Karpas-422 (cell line): ENCODE data around the gene MMP24OS. TPM values are rescaled to one million over a fixed set of nuclear protein-coding genes. Genes with fewer than 3 reads are reported as not detected.
A peak's percentile ranks its signal among the peaks of the same experiment; 100 is the strongest.

ENCODE experiments used
- DNase-seq: peaks from one replicate; pipeline ENCODE4 v3.0.0-alpha.2; 2015
- H2AFZ ChIP-seq: fragments of 200-600 bp; sonication (generic); 2 replicates; pipeline ENCODE4 v1.6.1; 2014; ENCODE audit warnings: antibody characterized with exemption, low read length, mixed read lengths
- H3K27ac ChIP-seq: fragments of 200-600 bp; sonication (generic); 2 replicates; pipeline ENCODE4 v1.5.1; 2014; ENCODE audit warnings: mild to moderate bottlenecking, low read length, moderate library complexity
- H3K27me3 ChIP-seq: fragments of 200-600 bp; sonication (generic); 2 replicates; pipeline ENCODE4 v1.6.1; 2014; ENCODE audit warnings: low read length, mixed read lengths
- H3K36me3 ChIP-seq: fragments of 200-600 bp; sonication (generic); 2 replicates; pipeline ENCODE4 v1.6.1; 2014; ENCODE audit warnings: low read length, mixed read lengths; ENCODE audit not compliant: insufficient read depth
- H3K4me1 ChIP-seq: fragments of 200-600 bp; sonication (generic); 2 replicates; pipeline ENCODE4 v1.6.1; 2014; ENCODE audit warnings: mild to moderate bottlenecking, low read length, mixed read lengths
- H3K4me2 ChIP-seq: fragments of 200-600 bp; sonication (generic); 2 replicates; pipeline ENCODE4 v1.6.1; 2014; ENCODE audit warnings: low read length, low read depth, mild to moderate bottlenecking; ENCODE audit not compliant: poor library complexity, severe bottlenecking
- H3K4me3 ChIP-seq: fragments of 200-600 bp; sonication (generic); 2 replicates; pipeline ENCODE4 v1.5.1; 2014; ENCODE audit warnings: mild to moderate bottlenecking, antibody characterized with exemption, low read length, mixed read lengths
- H3K79me2 ChIP-seq: fragments of 200-600 bp; sonication (generic); 2 replicates; pipeline ENCODE4 v1.6.1; 2014; ENCODE audit warnings: mild to moderate bottlenecking, low read length, mixed read lengths
- H3K9ac ChIP-seq: fragments of 200-600 bp; sonication (generic); 2 replicates; pipeline ENCODE4 v1.6.0; 2014; ENCODE audit warnings: low read length
- H3K9me2 ChIP-seq: fragments of 200-600 bp; sonication (generic), shearing (Covaris generic); replicated peaks from 2 replicates; pipeline ENCODE4 v1.6.0; 2014; ENCODE audit warnings: mild to moderate bottlenecking, low read length, moderate library complexity; ENCODE audit not compliant: insufficient read depth
- H3K9me3 ChIP-seq: fragments of 300-700, 200-600 bp; sonication (generic); 2 replicates; pipeline ENCODE4 v1.6.1; 2014; ENCODE audit warnings: low read length, mixed read lengths
- H4K20me1 ChIP-seq: fragments of 200-600 bp; sonication (generic); 2 replicates; pipeline ENCODE4 v1.6.1; 2014; ENCODE audit warnings: mild to moderate bottlenecking, antibody characterized with exemption, low read length, low read depth; ENCODE audit not compliant: insufficient read depth
- total RNA-seq: library from RNA; depleted of rRNA; stranded (reverse); fragments of >200 nt; shearing (Covaris generic); gene quantifications from 2 replicates; pipeline ENCODE4 v1.2.3, GENCODE V29; 2014; ENCODE audit warnings: low replicate concordance

MMP24OS gene
- total RNA-seq, 1 experiment from 2014 or later: 12.4 TPM

DNA sequence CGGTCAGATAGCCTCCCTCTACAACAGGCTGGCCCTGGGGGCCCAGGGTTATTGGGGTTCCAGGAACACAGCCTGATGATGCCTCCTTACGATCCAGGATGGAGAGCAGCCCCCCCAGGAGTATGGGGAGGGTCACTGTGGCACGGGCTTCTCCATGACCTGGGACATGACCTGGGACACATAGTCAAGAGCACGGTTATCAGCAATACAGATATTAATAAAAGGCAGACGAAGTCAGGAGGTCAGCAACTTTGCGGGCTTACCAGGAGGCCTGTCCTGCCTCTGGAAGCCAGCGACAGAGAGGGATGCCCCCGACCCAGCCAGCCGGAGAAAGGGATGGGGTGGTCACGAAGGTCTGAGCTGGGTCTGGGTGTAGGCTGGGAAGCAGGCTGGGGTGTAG, 795 bp downstream of the MMP24OS start:
- peak overlapping the region; percentile 99 for H3K4me3 ChIP-seq
- H3K9me2 ChIP-seq: no peaks in the 10 kb centered on the region
- H3K36me3 ChIP-seq: peaks cover 11% of the 10 kb centered on the region
- H4K20me1 ChIP-seq: peaks cover 5% of the 10 kb centered on the region; the same call in 1 of the 2 replicates
- peak overlapping the region; percentile 97 for H3K4me2 ChIP-seq
- H2AFZ ChIP-seq: no peak overlapping the region
- no peaks in the 10 kb centered on the region for H3K9me3 ChIP-seq
- peaks cover 23% of the 10 kb centered on the region for H3K79me2 ChIP-seq
- peak overlapping the region; percentile 99 for H3K9ac ChIP-seq
- no peaks in the 10 kb centered on the region for H3K27me3 ChIP-seq
- H3K27ac ChIP-seq: peak overlapping the region; percentile 81
- H3K4me1 ChIP-seq: peaks cover 35% of the 10 kb centered on the region
- no peak for DNase-seq

DNA sequence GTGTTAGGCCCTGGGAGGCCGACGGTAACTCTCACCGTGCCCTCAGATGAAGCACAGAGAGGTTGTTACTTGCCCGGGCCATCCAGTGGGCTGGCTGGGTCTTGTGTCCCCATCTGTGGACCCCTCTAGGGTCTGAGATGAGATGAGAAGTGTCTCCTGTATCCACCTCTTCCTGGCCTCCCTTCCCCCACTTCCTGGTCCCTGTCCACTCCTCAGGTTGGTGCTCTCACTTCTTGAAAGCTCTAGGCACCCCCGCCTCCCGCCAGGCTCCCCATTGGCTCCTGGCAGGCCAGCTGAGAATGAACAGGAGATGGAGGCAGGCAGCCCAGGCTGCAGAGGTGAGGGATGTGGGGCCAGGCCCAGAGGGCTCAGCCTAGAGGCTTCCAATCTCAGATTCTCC, 1.5 kb downstream of the MMP24OS start:
- peak overlapping the region; percentile 81 for H3K27ac ChIP-seq
- no peak for DNase-seq
- H3K4me1 ChIP-seq: peaks cover 42% of the 10 kb centered on the region
- peaks cover 16% of the 10 kb centered on the region for H3K79me2 ChIP-seq
- H3K9me2 ChIP-seq: no peaks in the 10 kb centered on the region
- H3K27me3 ChIP-seq: no peaks in the 10 kb centered on the region
- peak overlapping the region; percentile 97 for H3K4me2 ChIP-seq
- H3K36me3 ChIP-seq: peaks cover 7% of the 10 kb centered on the region
- H3K9me3 ChIP-seq: no peaks in the 10 kb centered on the region
- H4K20me1 ChIP-seq: peaks cover 5% of the 10 kb centered on the region; the same call in 1 of the 2 replicates
- H2AFZ ChIP-seq: no peak overlapping the region
- peak overlapping the region; percentile 99 for H3K4me3 ChIP-seq
- peak overlapping the region; percentile 99 for H3K9ac ChIP-seq

DNA sequence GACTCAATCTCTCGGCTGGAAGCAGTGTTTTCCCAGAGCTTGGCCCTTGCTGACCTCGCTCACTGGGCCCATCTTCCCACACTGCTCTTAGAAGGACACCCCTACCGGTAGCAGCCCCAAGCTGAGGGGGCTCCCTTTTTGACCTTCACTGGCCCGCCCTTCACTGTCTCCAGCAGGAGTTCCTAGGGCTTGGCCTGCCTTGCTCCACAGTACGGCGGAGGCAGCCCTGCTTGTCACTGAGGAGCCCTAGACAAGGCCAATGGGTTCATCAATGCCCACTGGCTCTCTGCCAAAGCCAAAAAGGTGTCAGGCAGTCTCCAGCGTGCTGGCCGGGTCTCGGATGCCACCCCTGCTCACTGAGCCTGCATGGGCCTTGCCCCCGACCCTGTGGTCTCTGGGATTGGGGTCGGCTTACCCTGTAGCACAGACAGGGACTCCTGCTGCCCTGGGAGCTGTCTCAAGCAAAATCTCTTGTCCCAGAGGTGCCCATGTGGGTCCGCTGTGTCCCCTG, 2.1 kb downstream of the MMP24OS start:
- Histone ChIP-seq H3K9ac (no peak overlapping the region), H3K36me3 (peaks cover 6% of the 10 kb centered on the region; the same call in 1 of the 2 replicates), H3K9me3 (no peaks in the 10 kb centered on the region), H3K4me1 (peaks cover 48% of the 10 kb centered on the region), H3K27ac (no peak overlapping the region), H3K9me2 (no peaks in the 10 kb centered on the region), H3K4me2 (peak overlapping the region; percentile 97), H2AFZ (no peak overlapping the region), H3K27me3 (no peaks in the 10 kb centered on the region), H3K4me3 (no peak overlapping the region), H3K79me2 (peaks cover 14% of the 10 kb centered on the region), H4K20me1 (peaks cover 5% of the 10 kb centered on the region; the same call in 1 of the 2 replicates)
- DNase-seq: no peak

DNA sequence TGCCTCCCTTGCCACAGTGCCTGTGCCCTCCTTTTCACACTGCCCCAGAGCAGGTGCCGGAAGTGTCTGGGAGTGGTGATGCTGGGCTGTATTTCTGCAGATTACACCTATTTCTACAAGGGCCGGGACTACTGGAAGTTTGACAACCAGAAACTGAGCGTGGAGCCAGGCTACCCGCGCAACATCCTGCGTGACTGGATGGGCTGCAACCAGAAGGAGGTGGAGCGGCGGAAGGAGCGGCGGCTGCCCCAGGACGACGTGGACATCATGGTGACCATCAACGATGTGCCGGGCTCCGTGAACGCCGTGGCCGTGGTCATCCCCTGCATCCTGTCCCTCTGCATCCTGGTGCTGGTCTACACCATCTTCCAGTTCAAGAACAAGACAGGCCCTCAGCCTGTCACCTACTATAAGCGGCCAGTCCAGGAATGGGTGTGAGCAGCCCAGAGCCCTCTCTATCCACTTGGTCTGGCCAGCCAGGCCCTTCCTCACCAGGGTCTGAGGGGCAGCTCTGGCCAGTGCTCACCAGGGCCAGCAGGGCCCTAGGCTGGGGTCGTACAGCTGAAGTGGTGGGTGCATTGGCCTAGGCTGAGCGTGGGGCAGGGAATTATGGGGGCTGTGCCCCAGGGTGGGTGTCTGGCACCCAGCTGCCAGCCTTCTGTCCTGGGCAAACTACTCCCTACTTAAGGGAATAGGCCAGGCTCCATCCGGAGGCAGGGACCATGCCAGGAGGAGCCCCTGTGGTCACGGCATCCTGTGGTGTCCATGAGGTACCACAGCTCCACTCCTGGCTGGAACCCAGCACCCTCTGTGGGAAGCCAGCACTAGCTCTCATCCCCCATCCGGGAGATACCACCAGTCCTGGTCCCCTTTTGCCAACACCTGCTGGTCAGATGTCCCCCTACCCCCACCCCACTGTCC, 3.5 kb downstream of the MMP24OS start:
- Histone ChIP-seq H3K4me3 (no peak overlapping the region), H3K9me3 (no peaks in the 10 kb centered on the region), H3K79me2 (peaks cover 14% of the 10 kb centered on the region), H3K9me2 (no peaks in the 10 kb centered on the region), H2AFZ (no peak overlapping the region), H4K20me1 (no peaks in the 10 kb centered on the region), H3K4me2 (peak overlapping the region; percentile 38), H3K36me3 (no peaks in the 10 kb centered on the region), H3K27ac (peak overlapping the region; percentile 52), H3K9ac (peak overlapping the region; percentile 34; the same call in 1 of the 2 replicates), H3K4me1 (peaks cover 55% of the 10 kb centered on the region), H3K27me3 (no peaks in the 10 kb centered on the region)
- DNase-seq: no peak

DNA sequence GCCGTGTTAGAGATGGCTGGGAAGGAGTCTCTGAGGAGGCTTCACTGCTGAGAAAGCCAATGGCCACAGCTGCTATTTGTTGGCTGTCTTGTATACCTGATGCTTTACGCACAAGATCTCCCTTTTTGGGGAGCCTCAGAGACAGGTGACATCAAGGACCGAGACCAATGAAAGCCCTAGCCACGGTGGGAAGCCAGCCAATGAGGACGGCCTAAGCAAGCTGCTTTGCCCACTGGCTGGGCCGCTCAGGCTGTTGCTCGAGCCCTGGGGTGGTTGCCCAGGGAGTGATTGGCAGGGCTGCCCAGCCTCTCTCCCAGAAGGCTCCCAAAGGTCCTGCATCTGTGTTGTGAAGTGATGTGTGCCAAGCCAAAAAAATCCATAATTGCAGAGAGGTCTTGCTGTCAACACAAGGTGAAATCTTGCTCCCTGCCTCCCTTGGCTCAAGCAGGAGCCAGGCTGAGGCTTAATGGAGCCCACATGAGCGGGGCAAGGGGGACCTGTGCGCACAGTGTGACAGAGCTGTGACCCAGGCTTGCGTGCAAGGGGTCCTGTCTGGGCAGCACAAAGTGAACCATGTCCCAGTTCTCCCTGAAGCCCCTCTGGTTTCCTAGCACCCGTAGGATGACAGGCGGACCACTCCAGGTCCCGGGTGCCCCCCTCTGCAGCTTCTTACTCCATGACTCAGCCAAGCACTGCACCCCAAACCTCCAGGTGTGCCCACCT, 4.3 kb downstream of the MMP24OS start:
- DNase-seq: peak; percentile 95
- peak overlapping the region; percentile 34; the same call in 1 of the 2 replicates for H3K9ac ChIP-seq
- peak overlapping the region; percentile 38 for H3K4me2 ChIP-seq
- no peaks in the 10 kb centered on the region for H3K27me3 ChIP-seq
- no peak overlapping the region for H2AFZ ChIP-seq
- peaks cover 55% of the 10 kb centered on the region for H3K4me1 ChIP-seq
- no peaks in the 10 kb centered on the region for H3K9me3 ChIP-seq
- H3K36me3 ChIP-seq: no peaks in the 10 kb centered on the region
- H4K20me1 ChIP-seq: no peaks in the 10 kb centered on the region
- peaks cover 14% of the 10 kb centered on the region for H3K79me2 ChIP-seq
- H3K4me3 ChIP-seq: no peak overlapping the region
- H3K27ac ChIP-seq: peak overlapping the region; percentile 52
- no peaks in the 10 kb centered on the region for H3K9me2 ChIP-seq

DNA sequence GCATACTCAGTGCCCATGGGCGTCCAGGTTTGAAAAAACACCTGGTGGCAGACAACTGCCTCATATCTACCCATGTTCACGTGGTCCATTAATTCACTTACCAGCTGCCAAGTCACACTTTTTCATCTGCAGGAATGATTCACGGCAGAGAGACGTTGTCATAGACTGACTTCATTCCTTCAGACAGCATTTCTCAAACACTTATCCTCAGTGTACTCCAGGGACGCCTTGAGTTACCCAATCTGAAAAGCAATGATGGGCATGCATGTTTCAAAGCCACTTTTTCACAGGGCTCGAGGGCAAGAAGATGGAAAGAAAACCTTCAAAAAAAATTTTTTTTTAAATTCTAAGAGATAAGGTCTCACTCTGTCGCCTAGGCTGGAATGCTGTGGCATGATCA, 6.0 kb downstream of the MMP24OS start:
- no peak overlapping the region for H2AFZ ChIP-seq
- H3K27me3 ChIP-seq: no peaks in the 10 kb centered on the region
- H3K4me2 ChIP-seq: peak overlapping the region; percentile 47
- peaks cover 53% of the 10 kb centered on the region for H3K4me1 ChIP-seq
- no peaks in the 10 kb centered on the region for H3K9me3 ChIP-seq
- peak overlapping the region; percentile 18; the same call in 1 of the 2 replicates for H3K4me3 ChIP-seq
- H3K27ac ChIP-seq: peak overlapping the region; percentile 52; the same call in 1 of the 2 replicates
- H3K79me2 ChIP-seq: peaks cover 9% of the 10 kb centered on the region
- no peak for DNase-seq
- no peaks in the 10 kb centered on the region for H4K20me1 ChIP-seq
- H3K36me3 ChIP-seq: no peaks in the 10 kb centered on the region
- H3K9me2 ChIP-seq: no peaks in the 10 kb centered on the region
- peak overlapping the region; percentile 55; the same call in 1 of the 2 replicates for H3K9ac ChIP-seq

DNA sequence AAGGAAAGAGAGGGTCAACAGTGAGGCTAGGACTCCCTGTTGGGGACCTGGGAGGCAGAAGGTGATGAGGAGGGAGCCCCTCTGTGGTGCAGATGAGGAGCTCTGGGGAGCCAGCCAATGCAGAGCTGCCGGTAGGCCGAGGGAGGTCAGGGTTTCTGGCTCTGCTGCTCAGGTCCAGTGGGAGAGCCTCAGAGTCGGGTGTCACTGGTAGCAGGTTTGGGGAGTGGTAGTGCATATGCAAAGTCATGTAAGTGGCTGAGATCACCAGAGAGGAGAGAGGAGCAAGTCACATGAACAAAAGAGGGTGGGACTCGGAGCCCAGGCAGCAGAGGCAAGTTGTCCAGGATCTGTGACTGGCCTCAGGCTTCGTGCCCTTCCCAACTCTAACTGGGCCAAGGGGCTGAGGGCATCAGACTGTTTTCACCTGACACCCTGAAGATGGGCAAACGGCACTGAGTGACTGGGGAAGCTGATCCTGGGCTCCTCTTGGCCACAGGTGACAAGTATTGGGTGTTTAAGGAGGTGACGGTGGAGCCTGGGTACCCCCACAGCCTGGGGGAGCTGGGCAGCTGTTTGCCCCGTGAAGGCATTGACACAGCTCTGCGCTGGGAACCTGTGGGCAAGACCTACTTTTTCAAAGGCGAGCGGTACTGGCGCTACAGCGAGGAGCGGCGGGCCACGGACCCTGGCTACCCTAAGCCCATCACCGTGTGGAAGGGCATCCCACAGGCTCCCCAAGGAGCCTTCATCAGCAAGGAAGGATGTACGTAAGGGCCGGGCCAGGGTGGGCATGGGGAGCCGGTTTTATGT, 6.6 kb downstream of the MMP24OS start:
- Histone ChIP-seq H3K9me3 (no peaks in the 10 kb centered on the region), H3K9me2 (no peaks in the 10 kb centered on the region), H3K9ac (peak overlapping the region; percentile 58), H3K4me1 (peaks cover 46% of the 10 kb centered on the region), H3K27ac (peak overlapping the region; percentile 83), H3K27me3 (no peaks in the 10 kb centered on the region), H3K79me2 (peaks cover 2% of the 10 kb centered on the region), H4K20me1 (no peaks in the 10 kb centered on the region), H2AFZ (peak overlapping the region; percentile 68; the same call in 1 of the 2 replicates), H3K4me2 (peak overlapping the region; percentile 47), H3K36me3 (no peaks in the 10 kb centered on the region), H3K4me3 (peak overlapping the region; percentile 25; the same call in 1 of the 2 replicates)
- peak; percentile 92 for DNase-seq
